Measurements from ENCODE around the gene WDR7.

WDR7 gene

GRCh38 chr18:56897122-56897521, 246.0 kb downstream of the WDR7 start:
- H3K36me3 ChIP-seq (ENCODE audit: insufficient read depth, low read length): no peaks in the 10 kb centered on the region
- no peak overlapping the region for H3K9ac ChIP-seq (ENCODE audit: low read length)

GRCh38 chr18:56899660-56900059, 248.5 kb downstream of the WDR7 start:
- Histone ChIP-seq H3K9me3 (ENCODE audit: low read length) (no peaks in the 10 kb centered on the region), H3K4me1 (ENCODE audit: insufficient read depth, low read length) (no peaks in the 10 kb centered on the region), H3K27ac (ENCODE audit: low read depth, low read length) (no peak overlapping the region), H3K27me3 (ENCODE audit: control insufficient read depth in 1 of 2, insufficient read depth in 2 of 2, low read length in 2 of 2) (no peaks in the 10 kb centered on the region), H3K36me3 (ENCODE audit: insufficient read depth, low read length) (no peaks in the 10 kb centered on the region), H3K9ac (ENCODE audit: low read length) (no peak overlapping the region), H3K4me3 (ENCODE audit: low read depth in 1 of 2, low read length in 2 of 2) (no peak overlapping the region)

More at GRCh38 chr18:56897122-56897521, 246.0 kb downstream of the WDR7 start:
- Histone ChIP-seq H3K4me3 (ENCODE audit: low read depth in 1 of 2, low read length in 2 of 2) (no peak overlapping the region), H3K4me1 (ENCODE audit: insufficient read depth, low read length) (no peaks in the 10 kb centered on the region), H3K27ac (ENCODE audit: low read depth, low read length) (no peak overlapping the region), H3K9me3 (ENCODE audit: low read length) (no peaks in the 10 kb centered on the region), H3K27me3 (ENCODE audit: control insufficient read depth in 1 of 2, insufficient read depth in 2 of 2, low read length in 2 of 2) (no peaks in the 10 kb centered on the region)

GRCh38 chr18:56900195-56901094, 249.3 kb downstream of the WDR7 start:
- no peak overlapping the region for H3K4me3 ChIP-seq (ENCODE audit: low read depth in 1 of 2, low read length in 2 of 2)
- no peaks in the 10 kb centered on the region for H3K4me1 ChIP-seq (ENCODE audit: insufficient read depth, low read length)
- no peak overlapping the region for H3K9ac ChIP-seq (ENCODE audit: low read length)
- no peak overlapping the region for H3K27ac ChIP-seq (ENCODE audit: low read depth, low read length)
- no peaks in the 10 kb centered on the region for H3K36me3 ChIP-seq (ENCODE audit: insufficient read depth, low read length)
- H3K27me3 ChIP-seq (ENCODE audit: control insufficient read depth in 1 of 2, insufficient read depth in 2 of 2, low read length in 2 of 2): no peaks in the 10 kb centered on the region
- no peaks in the 10 kb centered on the region for H3K9me3 ChIP-seq (ENCODE audit: low read length)

- H3K4me1 ChIP-seq (ENCODE audit: insufficient read depth, low read length): no peaks in the 10 kb centered on the region
- H3K9ac ChIP-seq (ENCODE audit: low read length): no peak overlapping the region
- no peaks in the 10 kb centered on the region for H3K9me3 ChIP-seq (ENCODE audit: low read length)
- no peaks in the 10 kb centered on the region for H3K36me3 ChIP-seq (ENCODE audit: insufficient read depth, low read length)
- H3K27me3 ChIP-seq (ENCODE audit: control insufficient read depth in 1 of 2, insufficient read depth in 2 of 2, low read length in 2 of 2): no peaks in the 10 kb centered on the region
- no peak overlapping the region for H3K4me3 ChIP-seq (ENCODE audit: low read depth in 1 of 2, low read length in 2 of 2)
- H3K27ac ChIP-seq (ENCODE audit: low read depth, low read length): no peak overlapping the region
Measured at GRCh38 chr18:56901919-56902318, 250.8 kb downstream of the WDR7 start.

- Histone ChIP-seq H3K4me1 (ENCODE audit: insufficient read depth, low read length) (no peaks in the 10 kb centered on the region), H3K27me3 (ENCODE audit: control insufficient read depth in 1 of 2, insufficient read depth in 2 of 2, low read length in 2 of 2) (no peaks in the 10 kb centered on the region), H3K4me3 (ENCODE audit: low read depth in 1 of 2, low read length in 2 of 2) (no peak overlapping the region), H3K36me3 (ENCODE audit: insufficient read depth, low read length) (no peaks in the 10 kb centered on the region), H3K9ac (ENCODE audit: low read length) (no peak overlapping the region), H3K9me3 (ENCODE audit: low read length) (no peaks in the 10 kb centered on the region), H3K27ac (ENCODE audit: low read depth, low read length) (no peak overlapping the region)
Measured at GRCh38 chr18:56902653-56903052, 251.5 kb downstream of the WDR7 start.

GRCh38 chr18:56903686-56904085, 252.5 kb downstream of the WDR7 start:
- Histone ChIP-seq H3K36me3 (ENCODE audit: insufficient read depth, low read length) (no peaks in the 10 kb centered on the region), H3K4me3 (ENCODE audit: low read depth in 1 of 2, low read length in 2 of 2) (no peak overlapping the region)

GRCh38 chr18:56907771-56908170, 256.6 kb downstream of the WDR7 start:
- Histone ChIP-seq H3K9me3 (ENCODE audit: low read length) (no peaks in the 10 kb centered on the region), H3K36me3 (ENCODE audit: insufficient read depth, low read length) (no peaks in the 10 kb centered on the region), H3K27ac (ENCODE audit: low read depth, low read length) (no peak overlapping the region), H3K27me3 (ENCODE audit: control insufficient read depth in 1 of 2, insufficient read depth in 2 of 2, low read length in 2 of 2) (no peaks in the 10 kb centered on the region), H3K4me3 (ENCODE audit: low read depth in 1 of 2, low read length in 2 of 2) (no peak overlapping the region), H3K4me1 (ENCODE audit: insufficient read depth, low read length) (no peaks in the 10 kb centered on the region), H3K9ac (ENCODE audit: low read length) (no peak overlapping the region)

More at GRCh38 chr18:56903686-56904085, 252.5 kb downstream of the WDR7 start:
- no peaks in the 10 kb centered on the region for H3K9me3 ChIP-seq (ENCODE audit: low read length)
- no peaks in the 10 kb centered on the region for H3K27me3 ChIP-seq (ENCODE audit: control insufficient read depth in 1 of 2, insufficient read depth in 2 of 2, low read length in 2 of 2)
- no peaks in the 10 kb centered on the region for H3K4me1 ChIP-seq (ENCODE audit: insufficient read depth, low read length)
- no peak overlapping the region for H3K9ac ChIP-seq (ENCODE audit: low read length)
- H3K27ac ChIP-seq (ENCODE audit: low read depth, low read length): no peak overlapping the region

GRCh38 chr18:56910237-56910636, 259.1 kb downstream of the WDR7 start:
- Histone ChIP-seq H3K4me3 (ENCODE audit: low read depth in 1 of 2, low read length in 2 of 2) (no peak overlapping the region), H3K9ac (ENCODE audit: low read length) (no peak overlapping the region), H3K27me3 (ENCODE audit: control insufficient read depth in 1 of 2, insufficient read depth in 2 of 2, low read length in 2 of 2) (no peaks in the 10 kb centered on the region), H3K9me3 (ENCODE audit: low read length) (no peaks in the 10 kb centered on the region), H3K27ac (ENCODE audit: low read depth, low read length) (no peak overlapping the region), H3K4me1 (ENCODE audit: insufficient read depth, low read length) (no peaks in the 10 kb centered on the region), H3K36me3 (ENCODE audit: insufficient read depth, low read length) (no peaks in the 10 kb centered on the region)

- no peak overlapping the region for H3K9ac ChIP-seq (ENCODE audit: low read length)
- no peaks in the 10 kb centered on the region for H3K36me3 ChIP-seq (ENCODE audit: insufficient read depth, low read length)
- H3K27ac ChIP-seq (ENCODE audit: low read depth, low read length): no peak overlapping the region
- H3K4me3 ChIP-seq (ENCODE audit: low read depth in 1 of 2, low read length in 2 of 2): no peak overlapping the region
- H3K9me3 ChIP-seq (ENCODE audit: low read length): no peaks in the 10 kb centered on the region
- H3K27me3 ChIP-seq (ENCODE audit: control insufficient read depth in 1 of 2, insufficient read depth in 2 of 2, low read length in 2 of 2): no peaks in the 10 kb centered on the region
- H3K4me1 ChIP-seq (ENCODE audit: insufficient read depth, low read length): no peaks in the 10 kb centered on the region
Measured at GRCh38 chr18:56910967-56911366, 259.8 kb downstream of the WDR7 start.

- Histone ChIP-seq H3K9ac (ENCODE audit: low read length) (no peak overlapping the region), H3K36me3 (ENCODE audit: insufficient read depth, low read length) (no peaks in the 10 kb centered on the region), H3K4me3 (ENCODE audit: low read depth in 1 of 2, low read length in 2 of 2) (no peak overlapping the region), H3K27ac (ENCODE audit: low read depth, low read length) (no peak overlapping the region), H3K9me3 (ENCODE audit: low read length) (no peaks in the 10 kb centered on the region), H3K27me3 (ENCODE audit: control insufficient read depth in 1 of 2, insufficient read depth in 2 of 2, low read length in 2 of 2) (no peaks in the 10 kb centered on the region), H3K4me1 (ENCODE audit: insufficient read depth, low read length) (no peaks in the 10 kb centered on the region)
Measured at GRCh38 chr18:56913941-56914340, 262.8 kb downstream of the WDR7 start.

GRCh38 chr18:56919190-56919589, 268.0 kb downstream of the WDR7 start:
- Histone ChIP-seq H3K4me3 (ENCODE audit: low read depth in 1 of 2, low read length in 2 of 2) (no peak overlapping the region), H3K36me3 (ENCODE audit: insufficient read depth, low read length) (no peaks in the 10 kb centered on the region), H3K4me1 (ENCODE audit: insufficient read depth, low read length) (no peaks in the 10 kb centered on the region), H3K9ac (ENCODE audit: low read length) (no peak overlapping the region), H3K27me3 (ENCODE audit: control insufficient read depth in 1 of 2, insufficient read depth in 2 of 2, low read length in 2 of 2) (no peaks in the 10 kb centered on the region), H3K27ac (ENCODE audit: low read depth, low read length) (no peak overlapping the region), H3K9me3 (ENCODE audit: low read length) (no peaks in the 10 kb centered on the region)

All from muscle layer of colon (tissue), 2 donors.